Neural crest cell (in vitro differentiated cells): ENCODE measurements around the gene DCDC2C. TPM values are rescaled to one million over a fixed set of nuclear protein-coding genes. Genes with fewer than 3 reads are reported as not detected.
"Not testable (repeated sequence)": the region's sequence is repeated elsewhere in the genome, so short reads cannot be mapped to it uniquely, and the experiment has no call there.

Experiments
- DNase-seq: peaks from one replicate; pipeline ENCODE4 v3.0.0; 2021; ENCODE audit warnings: low read depth, mixed read lengths, low spot score
- H3K27ac Mint-ChIP-seq: one replicate; pipeline ENCODE4 v1.8.0; 2021; ENCODE audit warnings: mild to moderate bottlenecking, mixed read lengths; ENCODE audit not compliant: unreplicated experiment
- H3K27me3 Mint-ChIP-seq: 2 replicates; pipeline ENCODE4 v1.8.0; 2021; ENCODE audit warnings: low read depth, mild to moderate bottlenecking, mixed read lengths
- H3K36me3 Mint-ChIP-seq: 2 replicates; pipeline ENCODE4 v1.8.0; 2021; ENCODE audit warnings: low read depth, mild to moderate bottlenecking, mixed read lengths
- H3K4me1 Mint-ChIP-seq: 2 replicates; pipeline ENCODE4 v1.8.0; 2021; ENCODE audit warnings: mixed read lengths
- H3K4me3 Mint-ChIP-seq: one replicate; pipeline ENCODE4 v1.8.0; 2021; ENCODE audit warnings: mild to moderate bottlenecking, mixed read lengths
- H3K9me3 Mint-ChIP-seq: 2 replicates; pipeline ENCODE4 v1.8.0; 2021; ENCODE audit warnings: mixed read lengths
- total RNA-seq: library from RNA; stranded (reverse); gene quantifications from 2 replicates; pipeline ENCODE4 v1.2.1, GENCODE V29; 2021
- TF ChIP-seq, protein P1 (sequence below): fragments of 200-600 bp; sonication (generic); conservative IDR thresholded peaks from 2 replicates; pipeline ENCODE4 v1.5.0; 2021; ENCODE audit warnings: antibody characterized with exemption, mild to moderate bottlenecking

DCDC2C gene
- total RNA-seq, 1 donor from 2014 or later, result not detected

DNA sequence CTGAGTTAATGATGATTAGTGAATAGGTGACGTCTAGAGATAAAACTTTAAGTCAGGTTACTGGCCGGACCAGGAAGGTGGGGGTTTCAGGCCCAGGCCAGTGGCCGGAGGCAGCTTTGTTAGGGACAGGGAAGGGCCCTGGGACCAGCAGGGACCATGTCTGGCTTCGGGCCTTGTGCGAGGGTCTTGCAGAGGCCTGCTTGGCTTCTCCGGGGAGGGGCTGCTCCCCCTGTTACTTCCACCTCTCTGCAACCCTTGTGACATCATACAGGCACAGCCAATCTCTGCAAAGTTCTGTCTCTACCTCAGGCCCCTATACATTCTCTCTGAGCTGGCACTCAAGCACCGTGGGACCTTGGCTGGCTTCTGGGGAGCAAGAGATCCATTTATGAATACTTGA lies 45.5 kb upstream of the DCDC2C start, which contains the start of gene ALLC:
TSS of gene ALLC (plus strand) at position 320 of the 400 bp plus-strand sequence. CDS start 12,958 bp downstream, outside the sequence.
- Mint-ChIP-seq H3K4me3 (no peak within 1 kb of the TSS), H3K27me3 (no peaks in the 10 kb centered on the region), H3K4me1 (peaks cover 47% of the 10 kb centered on the region), H3K36me3 (no peaks in the 10 kb centered on the region), H3K9me3 (peaks cover 3% of the 10 kb centered on the region), H3K27ac (peak within 1 kb of the TSS; percentile 21)
- TF ChIP-seq, protein P1, sequence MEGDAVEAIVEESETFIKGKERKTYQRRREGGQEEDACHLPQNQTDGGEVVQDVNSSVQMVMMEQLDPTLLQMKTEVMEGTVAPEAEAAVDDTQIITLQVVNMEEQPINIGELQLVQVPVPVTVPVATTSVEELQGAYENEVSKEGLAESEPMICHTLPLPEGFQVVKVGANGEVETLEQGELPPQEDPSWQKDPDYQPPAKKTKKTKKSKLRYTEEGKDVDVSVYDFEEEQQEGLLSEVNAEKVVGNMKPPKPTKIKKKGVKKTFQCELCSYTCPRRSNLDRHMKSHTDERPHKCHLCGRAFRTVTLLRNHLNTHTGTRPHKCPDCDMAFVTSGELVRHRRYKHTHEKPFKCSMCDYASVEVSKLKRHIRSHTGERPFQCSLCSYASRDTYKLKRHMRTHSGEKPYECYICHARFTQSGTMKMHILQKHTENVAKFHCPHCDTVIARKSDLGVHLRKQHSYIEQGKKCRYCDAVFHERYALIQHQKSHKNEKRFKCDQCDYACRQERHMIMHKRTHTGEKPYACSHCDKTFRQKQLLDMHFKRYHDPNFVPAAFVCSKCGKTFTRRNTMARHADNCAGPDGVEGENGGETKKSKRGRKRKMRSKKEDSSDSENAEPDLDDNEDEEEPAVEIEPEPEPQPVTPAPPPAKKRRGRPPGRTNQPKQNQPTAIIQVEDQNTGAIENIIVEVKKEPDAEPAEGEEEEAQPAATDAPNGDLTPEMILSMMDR, result no peak
- DNase-seq, result no peak

DNA sequence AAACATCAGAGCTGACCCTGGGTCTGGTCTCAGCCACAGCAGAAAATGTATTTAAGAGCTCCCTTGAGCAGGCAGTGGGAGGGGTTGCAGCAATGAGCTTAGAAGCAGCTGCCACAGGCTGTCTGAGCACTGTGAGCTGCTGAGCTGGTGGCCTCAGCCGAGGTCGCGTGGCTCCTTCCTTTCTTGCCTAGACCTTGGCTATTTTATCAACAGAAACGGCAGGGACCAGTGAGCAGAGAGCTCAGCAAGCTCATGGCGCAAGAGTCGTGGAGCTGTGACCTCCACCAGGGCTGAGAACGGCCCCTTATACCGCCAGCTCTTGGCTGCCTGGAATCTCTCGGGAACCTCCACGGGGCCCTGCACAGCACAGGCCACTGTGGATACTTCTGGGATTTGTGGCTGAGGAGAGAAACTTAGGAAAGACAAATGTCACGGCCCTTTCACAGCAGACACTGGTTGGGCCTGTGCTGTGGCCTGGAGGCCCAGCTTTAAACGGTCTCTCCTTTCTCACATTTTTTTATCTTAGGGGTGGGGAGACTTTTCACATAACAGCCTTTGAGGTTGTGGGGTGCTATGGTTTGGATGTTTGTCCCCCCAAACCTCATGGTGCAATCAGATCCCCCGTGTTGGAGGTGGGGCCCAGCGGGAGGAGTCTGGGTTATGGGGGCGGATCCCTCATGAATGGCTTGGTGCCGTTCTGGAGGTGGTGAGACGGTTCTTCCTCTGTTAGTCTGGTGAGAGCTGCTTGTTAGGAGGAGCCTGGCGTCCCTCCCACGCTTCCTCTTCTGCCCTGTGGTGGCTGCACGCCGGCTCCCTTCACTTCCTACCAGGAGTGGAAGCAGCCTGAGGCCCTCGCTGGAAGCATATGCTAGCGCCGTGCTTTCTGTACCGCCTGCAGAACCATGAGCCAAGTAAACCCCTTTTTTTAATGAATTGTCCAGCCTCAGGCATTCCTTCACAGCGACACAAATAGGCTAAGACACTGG lies 43.6 kb upstream of the DCDC2C start:
- no peaks in the 10 kb centered on the region for H3K27me3 Mint-ChIP-seq
- TF ChIP-seq, protein P1, result no peak
- H3K4me3 Mint-ChIP-seq, result no peak overlapping the region
- peak overlapping the region; percentile 36 for H3K27ac Mint-ChIP-seq
- no peak for DNase-seq
- H3K9me3 Mint-ChIP-seq, result peaks cover 3% of the 10 kb centered on the region
- H3K4me1 Mint-ChIP-seq, result peaks cover 38% of the 10 kb centered on the region
- no peaks in the 10 kb centered on the region for H3K36me3 Mint-ChIP-seq

DNA sequence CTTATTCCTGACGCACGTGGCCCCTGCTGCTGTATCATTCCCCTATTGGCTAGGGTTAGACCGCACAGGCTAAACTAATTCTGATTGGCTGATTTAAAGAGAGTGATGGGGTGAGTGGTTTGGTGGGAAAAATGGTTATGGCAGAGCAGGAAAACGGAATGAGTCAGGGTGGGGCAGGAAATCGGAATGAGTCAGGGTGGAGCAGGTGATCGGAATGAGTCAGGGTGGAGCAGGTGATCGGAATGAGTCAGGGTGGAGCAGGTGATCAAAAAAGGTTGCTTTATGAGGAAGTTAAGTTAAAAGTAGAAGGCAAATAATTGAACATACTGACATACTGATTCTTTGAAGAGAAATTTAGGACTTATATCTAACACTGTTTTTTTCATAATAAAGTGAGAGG lies 42.7 kb upstream of the DCDC2C start:
- Mint-ChIP-seq H3K27ac (peak overlapping the region; percentile 76), H3K4me1 (peaks cover 37% of the 10 kb centered on the region)
- H3K27me3 Mint-ChIP-seq, H3K9me3 Mint-ChIP-seq, DNase-seq, H3K4me3 Mint-ChIP-seq, H3K36me3 Mint-ChIP-seq: not testable (repeated sequence)

DNA sequence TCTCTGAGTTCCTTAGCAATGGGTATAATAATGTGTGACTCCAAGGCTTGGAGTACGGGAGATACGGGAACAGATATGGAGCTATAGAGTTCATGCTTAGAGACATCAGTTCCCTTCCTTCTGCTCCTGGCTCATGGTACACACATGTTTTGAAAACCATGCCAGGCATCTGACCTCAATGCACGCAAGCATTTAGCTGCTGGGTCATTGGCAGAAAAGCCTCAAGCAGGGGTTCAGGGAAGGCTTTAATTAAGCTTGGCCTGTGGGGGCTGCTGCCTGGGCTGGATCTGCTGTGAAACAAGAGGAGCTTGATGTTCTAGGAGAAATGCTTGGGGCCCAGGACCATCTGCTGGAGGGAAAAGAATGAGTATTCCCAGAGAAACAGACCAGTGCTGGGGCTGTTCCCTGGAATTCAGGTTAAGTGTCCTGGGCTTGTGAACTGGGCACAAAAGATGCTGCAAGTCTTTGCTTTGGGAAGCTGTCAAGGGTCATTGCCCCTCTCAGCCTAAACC lies 42.2 kb upstream of the DCDC2C start:
- Mint-ChIP-seq H3K4me1 (peaks cover 41% of the 10 kb centered on the region), H3K27me3 (no peaks in the 10 kb centered on the region), H3K4me3 (no peak overlapping the region), H3K36me3 (no peaks in the 10 kb centered on the region), H3K9me3 (peaks cover 3% of the 10 kb centered on the region), H3K27ac (no peak overlapping the region)
- TF ChIP-seq, protein P1, result no peak
- no peak for DNase-seq

DNA sequence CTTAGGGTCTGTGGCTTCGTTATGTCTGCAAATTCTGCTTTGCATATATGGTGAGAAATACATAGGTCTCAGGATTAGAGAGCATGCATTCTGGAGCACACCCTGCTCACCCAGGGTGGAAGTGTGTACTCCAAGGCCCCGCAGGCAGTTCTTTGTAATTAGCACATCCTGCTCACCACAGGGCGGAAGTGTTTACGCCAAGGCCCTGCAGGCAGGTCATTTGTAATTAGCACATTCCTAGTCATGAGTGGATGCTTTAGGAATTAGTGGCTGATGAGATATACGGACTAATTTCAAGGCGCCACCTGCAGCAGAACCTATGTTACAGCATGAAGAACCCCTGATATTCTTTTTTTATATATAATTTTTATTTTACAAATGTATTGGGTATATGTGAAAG lies 41.1 kb upstream of the DCDC2C start:
- H3K4me3 Mint-ChIP-seq, result no peak overlapping the region
- TF ChIP-seq, protein P1, result no peak
- peaks cover 34% of the 10 kb centered on the region for H3K4me1 Mint-ChIP-seq
- H3K27ac Mint-ChIP-seq, result no peak overlapping the region
- no peak for DNase-seq
- no peaks in the 10 kb centered on the region for H3K27me3 Mint-ChIP-seq
- no peaks in the 10 kb centered on the region for H3K36me3 Mint-ChIP-seq
- H3K9me3 Mint-ChIP-seq, result peaks cover 3% of the 10 kb centered on the region

DNA sequence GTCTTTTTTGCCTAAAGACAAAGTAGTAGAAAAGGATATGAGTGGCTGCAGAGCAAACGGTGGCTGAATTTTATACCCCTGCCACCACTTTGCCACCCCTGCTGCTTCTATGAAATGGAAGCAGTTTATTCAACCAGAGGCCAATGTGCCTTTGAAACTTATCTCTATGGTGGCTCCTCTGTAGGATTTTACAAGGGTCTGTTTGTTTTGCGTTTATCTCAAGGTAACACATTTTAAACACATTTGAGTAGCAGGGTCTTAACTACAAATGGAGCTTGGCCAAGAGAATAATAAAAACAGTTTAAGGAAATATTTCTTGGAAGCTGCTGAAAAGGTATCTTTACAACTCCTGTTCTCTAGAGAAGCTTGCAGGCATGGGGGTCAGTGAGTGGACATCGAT lies 39.3 kb upstream of the DCDC2C start:
- TF ChIP-seq, protein P1, result no peak
- Mint-ChIP-seq H3K36me3 (no peaks in the 10 kb centered on the region), H3K27me3 (no peaks in the 10 kb centered on the region), H3K9me3 (peaks cover 3% of the 10 kb centered on the region), H3K27ac (no peak overlapping the region), H3K4me3 (no peak overlapping the region), H3K4me1 (peaks cover 28% of the 10 kb centered on the region)
- DNase-seq, result no peak
